ENCODE measurements around the gene DCLK3. TPM values are rescaled to one million over a fixed set of nuclear protein-coding genes. Genes with fewer than 3 reads are reported as not detected.

The DCLK3 gene
- total RNA-seq, 6 donors from 2014 or later: 0.03 to 0.40 TPM; not detected in 4

GRCh38 chr3:36741285-36741684 is 23.1 kb downstream of the DCLK3 start:
- 86 to 94% methylated on average over 2 of the region's 2 CpGs for whole genome bisulfite sequencing, 2 donors
- DNase-seq (no peak), ATAC-seq (ENCODE audit: low FRiP score in 2 of 2) (no peak)
- no peak overlapping the region for H3K4me3 ChIP-seq
- no peaks in the 10 kb centered on the region for H3K9me3 ChIP-seq
- no peak overlapping the region for H3K27ac ChIP-seq
- H3K27me3 ChIP-seq: no peaks in the 10 kb centered on the region
- H3K4me1 ChIP-seq: no peaks in the 10 kb centered on the region
- no peaks in the 10 kb centered on the region for H3K36me3 ChIP-seq
- TF ChIP-seq POLR2AphosphoS5 (IDR thresholded peaks at IDR 0.05) (no peak), CTCF (IDR thresholded peaks at IDR 0.05) (no peak), EP300 (IDR thresholded peaks at IDR 0.05) (no peak), POLR2A (IDR thresholded peaks at IDR 0.05) (no peak)

- no peaks in the 10 kb centered on the region for H3K27me3 ChIP-seq
- no peaks in the 10 kb centered on the region for H3K36me3 ChIP-seq
- H3K4me1 ChIP-seq: no peaks in the 10 kb centered on the region
- DNase-seq (no peak), ATAC-seq (ENCODE audit: low FRiP score in 2 of 2) (no peak)
- no peaks in the 10 kb centered on the region for H3K9me3 ChIP-seq
- H3K4me3 ChIP-seq: no peak overlapping the region
- TF ChIP-seq POLR2AphosphoS5 (IDR thresholded peaks at IDR 0.05) (no peak), CTCF (IDR thresholded peaks at IDR 0.05) (no peak), POLR2A (IDR thresholded peaks at IDR 0.05) (no peak), EP300 (IDR thresholded peaks at IDR 0.05) (no peak)
- H3K27ac ChIP-seq: no peak overlapping the region
- WGBS, 2 donors: 85 to 88% methylated on average over 2 of the region's 2 CpGs
These were observed 23.6 kb downstream of the DCLK3 start for GRCh38 chr3:36740787-36741186.

GRCh38 chr3:36738702-36739101 is 25.7 kb downstream of the DCLK3 start:
- ATAC-seq (ENCODE audit: low FRiP score in 2 of 2) (no peak), DNase-seq (peak in 1 of 2 donors; percentile 60)
- 79 to 85% methylated on average over 11 to 16 of the region's 16 CpGs for WGBS, 2 donors
- TF ChIP-seq CTCF (IDR thresholded peaks at IDR 0.05): no peak
- no peak for TF ChIP-seq POLR2A (IDR thresholded peaks at IDR 0.05)
- no peak for TF ChIP-seq EP300 (IDR thresholded peaks at IDR 0.05)
- no peak for TF ChIP-seq POLR2AphosphoS5 (IDR thresholded peaks at IDR 0.05)
- peaks cover 0 to 6% (median 0%) of the 10 kb centered on the region in 4 donors for H3K4me1 ChIP-seq
- no peaks in the 10 kb centered on the region for H3K27me3 ChIP-seq
- no peak overlapping the region for H3K4me3 ChIP-seq
- no peak overlapping the region for H3K27ac ChIP-seq
- H3K9me3 ChIP-seq: no peaks in the 10 kb centered on the region
- H3K36me3 ChIP-seq: no peaks in the 10 kb centered on the region

- DNase-seq: no peak
- ATAC-seq (ENCODE audit: low FRiP score in 2 of 2): no peak
- Histone ChIP-seq H3K9me3 (no peaks in the 10 kb centered on the region), H3K4me3 (no peak overlapping the region), H3K4me1 (peaks cover 0 to 6% (median 0%) of the 10 kb centered on the region in 4 donors), H3K27me3 (no peaks in the 10 kb centered on the region), H3K36me3 (no peaks in the 10 kb centered on the region), H3K27ac (no peak overlapping the region)
- WGBS, 2 donors: 40 to 70% methylated on average over 1 of the region's 1 CpG
- TF ChIP-seq POLR2A (IDR thresholded peaks at IDR 0.05): no peak
These were observed 28.1 kb downstream of the DCLK3 start for GRCh38 chr3:36736301-36736700.

GRCh38 chr3:36734742-36735141 is 29.6 kb downstream of the DCLK3 start:
- H3K4me3 ChIP-seq: no peak overlapping the region
- no peaks in the 10 kb centered on the region for H3K36me3 ChIP-seq
- DNase-seq (no peak), ATAC-seq (ENCODE audit: low FRiP score in 2 of 2) (peak in 1 of 2 donors; percentile 63)
- WGBS, 2 donors: 85 to 93% methylated on average over 2 of the region's 2 CpGs
- H3K27me3 ChIP-seq: no peaks in the 10 kb centered on the region
- no peak overlapping the region for H3K27ac ChIP-seq
- TF ChIP-seq CTCF (IDR thresholded peaks at IDR 0.05) (no peak), POLR2AphosphoS5 (IDR thresholded peaks at IDR 0.05) (no peak)
- peaks cover 0 to 6% (median 0%) of the 10 kb centered on the region in 4 donors for H3K4me1 ChIP-seq
- H3K9me3 ChIP-seq: no peaks in the 10 kb centered on the region
